ENCODE measurements around the gene GPRIN3.

Gene GPRIN3

DNA sequence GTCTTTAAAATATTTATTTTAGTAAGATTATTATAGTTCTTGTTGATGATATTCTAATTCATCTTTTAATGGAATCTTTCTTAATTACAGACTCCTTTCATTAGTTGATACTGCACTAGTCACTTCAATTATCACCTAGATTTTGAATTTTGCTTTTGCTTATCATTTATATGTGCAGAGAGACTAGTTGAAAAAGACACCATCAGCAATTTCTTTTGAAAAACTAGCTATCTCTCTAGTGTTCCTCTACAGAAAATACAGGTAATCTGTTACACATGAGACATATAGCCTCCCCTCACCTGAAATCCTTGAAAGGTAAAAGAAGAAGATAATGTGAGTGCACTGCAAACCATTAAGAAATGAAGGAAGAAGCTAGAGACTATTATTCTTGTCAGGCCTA lies 31.3 kb downstream of the GPRIN3 start:
- Histone ChIP-seq H3K27me3 (ENCODE audit: low read depth) (no peaks in the 10 kb centered on the region), H3K4me3 (no peak overlapping the region), H3K9me3 (0 out of 2 replicates have a peak, but pooled peaks cover 3% of the 10 kb centered on the region), H3K4me1 (peaks cover 7% of the 10 kb centered on the region), H3K36me3 (replicated peaks) (no peaks in the 10 kb centered on the region)
- no peak for DNase-seq (ENCODE audit: low spot score in 2 of 2)
- in situ Hi-C loops (cut with MboI; ENCODE audit: low sequenced_read_pairs), result no loop called here

DNA sequence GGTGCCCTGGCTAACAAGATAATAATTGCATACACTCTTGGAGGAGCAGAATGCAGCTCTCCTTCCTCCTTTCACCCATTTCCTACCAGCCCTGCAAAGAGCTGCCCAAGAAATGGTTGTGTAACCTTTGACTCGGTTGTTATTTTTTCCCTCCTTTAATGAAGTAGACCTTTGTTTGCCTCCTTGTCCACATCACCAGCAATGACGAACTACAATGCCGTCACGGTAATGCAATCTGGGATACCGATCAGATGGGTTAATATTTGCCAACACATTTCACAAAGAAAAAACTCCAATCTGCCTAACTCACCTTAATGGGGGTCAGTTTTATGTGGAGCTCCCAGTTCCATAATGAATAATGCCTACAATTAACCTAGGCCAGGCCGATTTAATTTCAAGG lies 32.0 kb downstream of the GPRIN3 start:
- Histone ChIP-seq H3K36me3 (replicated peaks) (no peaks in the 10 kb centered on the region), H3K27me3 (ENCODE audit: low read depth) (no peaks in the 10 kb centered on the region), H3K4me3 (no peak overlapping the region), H3K9me3 (0 out of 2 replicates have a peak, but pooled peaks cover 3% of the 10 kb centered on the region), H3K4me1 (peaks cover 7% of the 10 kb centered on the region)
- no peak for DNase-seq (ENCODE audit: low spot score in 2 of 2)
- in situ Hi-C loops (cut with MboI; ENCODE audit: low sequenced_read_pairs), result no loop called here

DNA sequence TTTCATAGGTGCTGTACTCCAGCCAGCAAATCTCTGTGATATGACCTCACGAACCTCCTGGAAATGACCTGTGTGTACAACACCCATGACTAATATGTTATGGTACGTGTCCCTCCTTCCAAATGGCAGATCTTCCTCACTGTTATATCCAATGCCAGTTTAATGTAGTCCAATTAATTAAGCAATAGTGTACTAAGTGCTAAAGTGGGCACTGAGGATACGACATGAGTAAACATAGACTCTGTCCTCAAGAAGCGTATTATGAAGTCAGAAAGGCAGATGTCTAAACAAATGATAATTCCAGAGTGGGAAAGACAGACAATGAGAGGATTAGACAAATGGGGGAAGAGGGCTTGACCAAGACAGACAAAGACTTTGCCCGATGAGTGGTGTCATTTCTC lies 33.9 kb downstream of the GPRIN3 start:
- H3K4me1 ChIP-seq, result peaks cover 7% of the 10 kb centered on the region
- in situ Hi-C loops (cut with MboI; ENCODE audit: low sequenced_read_pairs), result no loop called here
- H3K27me3 ChIP-seq (ENCODE audit: low read depth), result no peaks in the 10 kb centered on the region
- H3K36me3 ChIP-seq (replicated peaks), result no peaks in the 10 kb centered on the region
- H3K9me3 ChIP-seq, result 0 out of 2 replicates have a peak, but pooled peaks cover 3% of the 10 kb centered on the region
- DNase-seq (ENCODE audit: low spot score in 2 of 2), result peak in 1 of 2 experiments; percentile 24
- H3K4me3 ChIP-seq, result no peak overlapping the region

DNA sequence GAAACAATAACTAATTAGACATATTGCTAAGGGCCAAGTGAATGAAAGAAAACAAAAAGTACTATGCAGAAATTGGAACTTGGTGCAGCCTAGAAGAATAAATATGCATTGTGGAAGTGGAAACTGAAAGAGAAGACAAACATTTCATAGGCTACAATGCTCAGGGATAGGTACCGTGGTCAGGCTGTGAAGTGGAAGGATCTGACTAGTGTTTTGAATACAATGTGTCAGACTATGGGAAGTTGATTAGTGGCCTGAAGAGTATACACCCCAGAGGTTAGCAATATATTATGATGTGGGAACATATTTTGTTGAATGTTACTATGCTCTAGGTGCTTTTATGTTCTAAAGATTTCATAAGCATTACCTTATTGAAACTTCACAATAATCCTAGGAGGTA lies 36.8 kb downstream of the GPRIN3 start:
- no peak for DNase-seq (ENCODE audit: low spot score in 2 of 2)
- Histone ChIP-seq H3K4me3 (no peak overlapping the region), H3K9me3 (0 out of 2 replicates have a peak, but pooled peaks cover 3% of the 10 kb centered on the region), H3K4me1 (peaks cover 7% of the 10 kb centered on the region), H3K27me3 (ENCODE audit: low read depth) (no peaks in the 10 kb centered on the region), H3K36me3 (replicated peaks) (no peaks in the 10 kb centered on the region)
- in situ Hi-C loops (cut with MboI; ENCODE audit: low sequenced_read_pairs), result no loop called here

DNA sequence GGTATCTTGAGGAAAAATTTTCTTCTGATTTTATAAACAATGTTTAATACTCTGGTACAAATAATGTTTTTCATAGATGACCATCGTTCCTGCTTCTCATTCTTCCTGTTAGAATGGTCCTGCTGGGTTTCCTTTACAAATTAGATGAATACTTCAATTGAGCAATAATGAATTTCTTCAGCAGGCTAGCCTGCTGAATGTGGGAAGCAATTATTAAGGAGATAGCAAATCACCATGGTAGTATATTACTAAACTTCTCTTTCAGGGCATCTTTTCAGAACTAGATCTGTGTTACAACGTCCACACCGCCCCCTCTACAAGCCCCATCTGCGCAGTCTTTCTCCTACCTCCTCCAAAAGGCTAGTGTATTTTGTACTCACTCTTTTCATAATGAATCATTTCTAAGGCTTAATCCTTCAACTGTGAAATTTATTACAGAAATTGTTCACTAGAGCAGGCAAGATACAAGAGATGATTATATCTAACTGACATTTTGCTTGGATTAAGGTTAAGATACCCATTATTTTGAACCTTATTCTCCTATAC lies 38.4 kb downstream of the GPRIN3 start:
- DNase-seq (ENCODE audit: low spot score in 2 of 2), result no peak
- in situ Hi-C loops (cut with MboI; ENCODE audit: low sequenced_read_pairs), result no loop called here
- H3K27me3 ChIP-seq (ENCODE audit: low read depth), result no peaks in the 10 kb centered on the region
- H3K9me3 ChIP-seq, result 0 out of 2 replicates have a peak, but pooled peaks cover 1% of the 10 kb centered on the region
- H3K36me3 ChIP-seq (replicated peaks), result no peaks in the 10 kb centered on the region
- H3K4me1 ChIP-seq, result peaks cover 6% of the 10 kb centered on the region
- no peak overlapping the region for H3K4me3 ChIP-seq

DNA sequence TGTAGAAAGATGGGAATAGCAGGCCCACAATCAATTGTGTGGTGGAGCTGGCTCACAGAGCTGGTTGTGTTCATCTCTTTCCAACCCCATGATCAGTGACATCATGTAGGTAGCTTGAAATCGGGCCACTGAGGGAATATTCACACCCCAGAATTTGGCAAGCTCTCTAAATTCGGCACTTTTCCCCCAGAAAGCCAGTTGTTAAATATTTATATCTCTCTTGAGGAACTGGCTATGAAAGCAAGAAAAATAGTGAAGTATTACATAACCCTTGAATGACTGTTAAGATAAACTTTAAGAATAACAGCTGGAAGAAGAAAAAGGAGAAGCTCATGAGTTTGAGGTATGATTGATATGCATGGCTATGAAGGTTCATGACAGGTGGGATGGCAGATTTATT lies 38.9 kb downstream of the GPRIN3 start:
- in situ Hi-C loops (cut with MboI; ENCODE audit: low sequenced_read_pairs), result no loop called here
- Histone ChIP-seq H3K4me1 (peaks cover 1% of the 10 kb centered on the region), H3K36me3 (replicated peaks) (no peaks in the 10 kb centered on the region), H3K4me3 (no peak overlapping the region), H3K9me3 (no peaks in the 10 kb centered on the region), H3K27me3 (ENCODE audit: low read depth) (no peaks in the 10 kb centered on the region)
- DNase-seq (ENCODE audit: low spot score in 2 of 2), result no peak

DNA sequence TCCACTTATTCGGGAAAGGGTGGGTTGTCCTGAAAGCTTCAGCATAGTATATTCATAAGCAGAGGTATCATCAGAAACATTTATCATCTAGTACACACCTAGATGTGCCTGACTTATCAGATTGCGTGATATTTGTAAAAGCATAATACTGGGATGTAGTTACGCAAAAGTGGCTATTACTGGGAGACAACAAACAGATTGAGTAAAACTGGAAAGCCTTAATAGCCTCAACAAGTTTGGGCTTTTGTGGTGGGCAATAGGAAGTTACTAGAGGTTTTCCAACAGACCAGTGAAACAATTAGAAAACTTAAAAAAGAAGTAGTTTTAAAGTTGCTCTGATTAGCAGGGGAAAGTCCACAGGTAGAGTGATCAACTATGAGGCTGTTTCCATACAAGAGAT lies 39.8 kb downstream of the GPRIN3 start:
- Histone ChIP-seq H3K9me3 (no peaks in the 10 kb centered on the region), H3K36me3 (replicated peaks) (no peaks in the 10 kb centered on the region), H3K4me1 (no peaks in the 10 kb centered on the region), H3K27me3 (ENCODE audit: low read depth) (no peaks in the 10 kb centered on the region), H3K4me3 (no peak overlapping the region)
- in situ Hi-C loops (cut with MboI; ENCODE audit: low sequenced_read_pairs), result no loop called here
- DNase-seq (ENCODE audit: low spot score in 2 of 2), result no peak

DNA sequence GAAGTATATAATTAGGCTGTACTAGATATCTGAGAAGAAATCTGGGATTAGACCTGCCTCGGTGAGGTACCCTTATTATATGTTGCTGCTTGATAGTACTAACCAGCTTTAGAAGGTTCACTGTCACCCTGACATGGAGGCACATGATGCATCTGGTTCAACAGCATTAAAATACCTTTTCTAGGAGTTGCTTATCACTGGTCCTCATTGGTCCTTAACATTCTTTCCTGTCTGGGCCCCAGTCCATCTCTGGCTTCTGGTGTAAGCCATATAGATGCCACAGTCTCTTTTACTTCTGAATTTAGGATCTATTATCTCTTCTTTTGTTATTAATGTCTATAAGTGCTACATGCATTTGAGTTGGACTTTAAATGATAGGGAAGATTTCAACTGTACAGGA lies 40.2 kb downstream of the GPRIN3 start:
- H3K4me3 ChIP-seq, result no peak overlapping the region
- no peak for DNase-seq (ENCODE audit: low spot score in 2 of 2)
- in situ Hi-C loops (cut with MboI; ENCODE audit: low sequenced_read_pairs), result no loop called here
- no peaks in the 10 kb centered on the region for H3K4me1 ChIP-seq
- no peaks in the 10 kb centered on the region for H3K36me3 ChIP-seq (replicated peaks)
- H3K27me3 ChIP-seq (ENCODE audit: low read depth), result no peaks in the 10 kb centered on the region
- H3K9me3 ChIP-seq, result no peaks in the 10 kb centered on the region

DNA sequence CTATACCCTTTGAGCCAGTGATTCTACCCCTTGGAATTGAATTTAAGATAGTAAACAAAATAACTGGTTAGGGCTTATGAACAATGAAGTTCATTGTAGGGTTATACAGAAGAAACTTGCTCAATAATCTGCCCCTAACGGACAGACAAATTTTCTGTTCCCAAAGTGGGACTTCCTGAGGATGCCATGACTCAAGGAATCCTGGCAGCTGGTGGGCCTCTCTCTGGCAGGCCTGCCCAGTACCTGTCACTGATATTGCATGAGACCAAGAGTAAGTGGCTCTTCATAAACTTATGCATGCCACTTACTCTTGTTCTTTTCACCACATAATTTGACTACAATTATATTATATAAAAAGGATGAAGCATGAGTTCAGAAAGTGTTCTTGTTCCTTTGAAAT lies 41.5 kb downstream of the GPRIN3 start:
- Histone ChIP-seq H3K36me3 (replicated peaks) (no peaks in the 10 kb centered on the region), H3K27me3 (ENCODE audit: low read depth) (no peaks in the 10 kb centered on the region), H3K9me3 (no peaks in the 10 kb centered on the region), H3K4me1 (no peaks in the 10 kb centered on the region), H3K4me3 (no peak overlapping the region)
- DNase-seq (ENCODE audit: low spot score in 2 of 2), result no peak
- in situ Hi-C loops (cut with MboI; ENCODE audit: low sequenced_read_pairs), result no loop called here

DNA sequence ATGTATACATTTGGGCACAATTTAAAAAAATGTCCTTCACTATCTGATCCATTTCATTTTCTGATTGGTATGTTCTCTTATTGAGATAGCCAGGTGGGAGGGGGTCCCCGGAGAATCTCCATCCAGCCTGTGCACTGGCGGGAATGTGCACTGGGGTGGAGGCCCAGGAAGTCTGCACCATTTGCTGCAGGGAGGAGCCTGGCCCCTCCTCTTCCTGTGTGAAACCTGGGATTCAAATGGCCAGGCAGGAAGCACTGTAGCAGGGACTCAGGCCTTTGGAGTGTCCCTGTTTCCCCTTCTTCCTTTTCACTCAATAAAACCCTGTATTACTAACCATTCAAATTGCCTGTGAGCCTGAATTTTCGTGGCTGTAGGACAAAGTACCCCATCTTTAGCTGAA lies 44.3 kb downstream of the GPRIN3 start:
- Histone ChIP-seq H3K4me3 (no peak overlapping the region), H3K9me3 (no peaks in the 10 kb centered on the region), H3K27me3 (ENCODE audit: low read depth) (no peaks in the 10 kb centered on the region), H3K36me3 (replicated peaks) (no peaks in the 10 kb centered on the region), H3K4me1 (peaks cover 16% of the 10 kb centered on the region)
- in situ Hi-C loops (cut with MboI; ENCODE audit: low sequenced_read_pairs), result no loop called here
- DNase-seq (ENCODE audit: low spot score in 2 of 2), result no peak

DNA sequence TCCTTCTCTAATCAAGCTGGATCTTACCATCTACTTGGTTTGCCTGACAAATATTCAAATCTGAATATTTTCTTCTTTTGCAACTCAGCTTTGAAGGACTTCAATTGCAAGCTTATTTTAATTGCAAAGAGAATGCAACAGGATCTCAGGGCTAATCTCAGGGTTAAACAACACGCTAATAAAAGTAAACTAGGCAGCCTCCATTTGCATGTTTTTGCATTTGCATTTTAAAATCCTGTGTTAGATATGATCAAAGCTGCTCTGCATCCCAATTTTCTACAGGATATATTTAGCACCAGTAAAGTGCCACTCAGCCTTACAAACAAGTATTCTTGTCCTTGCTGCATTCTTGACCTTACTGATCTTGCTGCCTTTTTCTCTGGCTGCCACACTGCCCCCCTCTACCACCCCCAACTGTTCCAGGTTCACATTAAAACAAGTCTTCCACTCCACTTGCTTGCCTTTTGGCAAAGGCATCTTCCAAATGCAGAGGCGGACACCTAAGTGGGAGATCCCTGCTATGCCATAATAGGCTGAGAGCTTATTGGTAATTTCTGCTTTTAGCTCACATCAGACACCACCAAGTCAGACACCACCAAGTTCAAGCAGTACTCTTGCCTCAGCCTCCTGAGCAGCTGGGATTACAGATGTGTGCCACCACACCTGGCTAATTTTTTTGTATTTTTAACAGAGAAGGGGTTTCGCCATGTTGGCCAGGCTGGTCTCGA lies 48.1 kb downstream of the GPRIN3 start:
- Histone ChIP-seq H3K9me3 (no peaks in the 10 kb centered on the region), H3K36me3 (replicated peaks) (no peaks in the 10 kb centered on the region), H3K27me3 (ENCODE audit: low read depth) (no peaks in the 10 kb centered on the region), H3K4me1 (peaks cover 16% of the 10 kb centered on the region), H3K4me3 (no peak overlapping the region)
- DNase-seq (ENCODE audit: low spot score in 2 of 2), result peak; percentile 25 to 58
- in situ Hi-C loops (cut with MboI; ENCODE audit: low sequenced_read_pairs), result no loop called here

DNA sequence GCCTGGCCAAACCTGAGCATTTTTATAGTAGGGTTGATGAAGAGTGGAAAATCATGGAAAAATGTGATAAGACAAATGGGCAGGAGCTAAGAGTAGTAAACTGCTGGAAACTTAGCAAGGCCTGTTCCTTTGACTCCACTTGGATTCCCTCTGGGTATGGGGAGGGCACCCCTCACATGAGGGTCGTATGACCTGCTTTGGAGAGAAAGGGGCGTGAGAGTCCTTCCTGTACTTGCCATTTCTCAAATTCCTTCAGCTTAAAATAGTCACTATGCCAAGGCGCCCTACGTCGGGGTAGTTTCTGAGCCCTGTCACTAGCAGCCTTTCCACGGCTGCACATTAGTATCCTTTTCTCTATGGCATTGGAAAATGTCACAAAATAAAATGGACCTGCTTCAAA lies 49.1 kb downstream of the GPRIN3 start:
- H3K36me3 ChIP-seq (replicated peaks), result no peaks in the 10 kb centered on the region
- in situ Hi-C loops (cut with MboI; ENCODE audit: low sequenced_read_pairs), result no loop called here
- H3K4me1 ChIP-seq, result peaks cover 16% of the 10 kb centered on the region
- H3K27me3 ChIP-seq (ENCODE audit: low read depth), result no peaks in the 10 kb centered on the region
- no peak overlapping the region for H3K4me3 ChIP-seq
- H3K9me3 ChIP-seq, result no peaks in the 10 kb centered on the region
- no peak for DNase-seq (ENCODE audit: low spot score in 2 of 2)

DNA sequence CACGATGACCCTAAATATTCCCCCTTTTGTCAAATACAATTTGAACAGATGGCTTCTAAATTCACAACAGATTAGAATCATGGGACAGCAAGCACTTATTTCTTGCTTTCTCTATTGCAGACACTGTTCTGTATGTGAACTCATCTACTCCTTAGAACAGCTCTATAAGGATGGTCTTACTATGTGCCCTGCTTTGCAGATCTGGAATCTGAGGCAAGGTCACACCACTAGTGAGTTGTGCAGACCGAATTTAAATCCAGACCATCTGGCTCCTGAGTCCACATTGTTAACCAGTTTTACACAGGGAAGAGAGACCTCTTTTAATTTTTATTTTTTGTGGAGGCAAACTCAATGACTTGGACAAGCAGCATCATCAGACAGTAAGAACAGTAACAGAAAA lies 50.2 kb downstream of the GPRIN3 start:
- peaks cover 23% of the 10 kb centered on the region for H3K4me1 ChIP-seq
- H3K4me3 ChIP-seq, result no peak overlapping the region
- DNase-seq (ENCODE audit: low spot score in 2 of 2), result no peak
- H3K9me3 ChIP-seq, result no peaks in the 10 kb centered on the region
- in situ Hi-C loops (cut with MboI; ENCODE audit: low sequenced_read_pairs), result no loop called here
- no peaks in the 10 kb centered on the region for H3K27me3 ChIP-seq (ENCODE audit: low read depth)
- no peaks in the 10 kb centered on the region for H3K36me3 ChIP-seq (replicated peaks)

DNA sequence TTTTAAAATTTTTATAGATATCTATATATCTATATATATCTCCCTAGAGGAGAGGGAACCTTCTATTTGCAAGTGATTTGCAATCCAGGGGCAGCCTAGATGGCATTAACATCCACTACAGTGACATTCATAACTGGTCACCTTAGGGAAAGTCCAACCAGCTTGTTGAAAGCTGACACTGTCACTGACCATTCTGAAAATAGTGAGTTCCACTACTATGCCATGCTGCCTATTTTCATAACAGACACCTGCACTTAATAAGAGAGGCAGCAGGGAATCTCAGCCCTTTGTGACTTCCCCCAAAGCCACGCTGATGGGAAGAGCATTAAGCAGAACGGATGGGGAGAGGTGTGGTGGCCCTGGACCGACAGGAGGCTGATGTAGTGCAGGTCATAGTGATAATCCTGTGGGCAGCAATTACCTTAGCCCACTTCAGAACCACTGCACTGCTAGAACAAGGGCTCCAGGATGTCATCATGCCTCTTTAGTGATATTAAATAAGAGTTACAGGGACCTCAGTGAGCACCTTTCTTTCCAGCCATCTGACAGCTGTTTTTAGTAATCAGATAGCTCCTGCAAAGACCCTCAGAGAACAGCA lies 51.3 kb downstream of the GPRIN3 start:
- peaks cover 27% of the 10 kb centered on the region for H3K4me1 ChIP-seq
- no peaks in the 10 kb centered on the region for H3K27me3 ChIP-seq (ENCODE audit: low read depth)
- no peaks in the 10 kb centered on the region for H3K9me3 ChIP-seq
- in situ Hi-C loops (cut with MboI; ENCODE audit: low sequenced_read_pairs), result no loop called here
- no peak for DNase-seq (ENCODE audit: low spot score in 2 of 2)
- no peak overlapping the region for H3K4me3 ChIP-seq
- no peaks in the 10 kb centered on the region for H3K36me3 ChIP-seq (replicated peaks)
